IMR-90 (cell line): ENCODE measurements around the gene SYNE2. TPM values are rescaled to one million over a fixed set of nuclear protein-coding genes. Genes with fewer than 3 reads are reported as not detected.

Experiments
- ATAC-seq: fragments of 200-7000 bp; cut with Tn5 transposase; 2 replicates; pipeline ENCODE4 v1.9.1; 2020; ENCODE audit warnings: low read depth, mild to moderate bottlenecking, moderate library complexity
- BruUV-seq: library from RNA; stranded (reverse); fragments of 400-500 nt; replicated peaks from 2 replicates; lab custom pipeline; 2021; lab: Mats Ljungman, UMichigan
- CTCF ChIA-PET: fragments of 300-600 bp; formaldehyde crosslinking; extraction: SDS; loops from one replicate; lab custom pipeline; 2021; ENCODE audit warnings: antibody characterized with exemption; lab: Yijun Ruan, JAX
- POLR2A ChIA-PET: fragments of 300-600 bp; sonication (Branson Sonifier 250); formaldehyde crosslinking; loops from one replicate; lab custom pipeline; 2022; ENCODE audit warnings: antibody characterized with exemption; ENCODE audit not compliant: unreplicated experiment; lab: Charles Lee
- DNase-seq: peaks from one replicate; pipeline ENCODE4 v3.0.0; 2013
- H2AFZ ChIP-seq: replicated peaks from 2 replicates; pipeline ENCODE3; 2013; ENCODE audit warnings: low read length, mild to moderate bottlenecking; ENCODE audit not compliant: poor library complexity
- H2AK5ac ChIP-seq: 2 replicates; pipeline ENCODE4 v1.6.1; 2013; ENCODE audit warnings: low read depth, low read length, inconsistent platforms
- H2AK9ac ChIP-seq: replicated peaks from 2 replicates; pipeline ENCODE3; 2013; ENCODE audit warnings: mild to moderate bottlenecking, low read depth, low read length, moderate library complexity; ENCODE audit not compliant: poor library complexity
- H2BK120ac ChIP-seq: 2 replicates; pipeline ENCODE4 v1.6.1; 2013; ENCODE audit warnings: low read depth, low read length, inconsistent platforms
- H2BK15ac ChIP-seq: 3 replicates; pipeline ENCODE4 v1.6.1; 2013; ENCODE audit warnings: low read depth, low read length, inconsistent platforms
- H2BK20ac ChIP-seq: 2 replicates; pipeline ENCODE4 v1.6.1; 2013; ENCODE audit warnings: low read depth, mild to moderate bottlenecking, inconsistent platforms, low read length, moderate library complexity
- H2BK5ac ChIP-seq: 2 replicates; pipeline ENCODE4 v1.6.1; 2013; ENCODE audit warnings: mild to moderate bottlenecking, low read depth, low read length, inconsistent platforms; ENCODE audit not compliant: poor library complexity, severe bottlenecking
- H3K14ac ChIP-seq: replicated peaks from 2 replicates; pipeline ENCODE4 v1.6.1; 2013; ENCODE audit warnings: low read depth, low read length, inconsistent platforms
- H3K18ac ChIP-seq: 2 replicates; pipeline ENCODE4 v1.6.1; 2013; ENCODE audit warnings: low read depth, low read length, control low read depth
- H3K23ac ChIP-seq: 2 replicates; pipeline ENCODE4 v1.6.1; 2013; ENCODE audit warnings: low read depth, low read length, inconsistent platforms
- H3K27ac ChIP-seq: 2 replicates; pipeline ENCODE4 v1.5.1; 2013; ENCODE audit warnings: mild to moderate bottlenecking, control low read depth, low read length; ENCODE audit not compliant: insufficient read depth
- H3K27me3 ChIP-seq: 2 replicates; pipeline ENCODE4 v1.6.1; 2013; ENCODE audit warnings: low read length; ENCODE audit not compliant: control insufficient read depth, insufficient read depth
- H3K36me3 ChIP-seq: 2 replicates; pipeline ENCODE4 v1.6.1; 2013; ENCODE audit warnings: low read length, mixed read lengths; ENCODE audit not compliant: control insufficient read depth, insufficient read depth
- H3K4ac ChIP-seq: 2 replicates; pipeline ENCODE4 v1.6.1; 2013; ENCODE audit warnings: low read depth, low read length, inconsistent platforms
- H3K4me1 ChIP-seq: 2 replicates; pipeline ENCODE4 v1.6.1; 2013; ENCODE audit warnings: low read length, mixed read lengths; ENCODE audit not compliant: control insufficient read depth, insufficient read depth
- H3K4me2 ChIP-seq: 2 replicates; pipeline ENCODE4 v1.6.1; 2013; ENCODE audit warnings: low read depth, mild to moderate bottlenecking, control low read depth, low read length, moderate library complexity
- H3K4me3 ChIP-seq: 2 replicates; pipeline ENCODE4 v1.5.1; 2013; ENCODE audit warnings: low read depth, mild to moderate bottlenecking, control low read depth, low read length, moderate library complexity; ENCODE audit not compliant: insufficient read depth
- H3K56ac ChIP-seq: 2 replicates; pipeline ENCODE4 v1.6.1; 2013; ENCODE audit warnings: low read length, inconsistent platforms; ENCODE audit not compliant: insufficient read depth; ENCODE audit errors: extremely low read depth
- H3K79me1 ChIP-seq, 2 experiments: 2 replicates each; pipeline ENCODE4 v1.6.1; 2013; ENCODE audit warnings: low read length in 2 of 2, inconsistent platforms in 1 of 2, low read depth in 1 of 2
- H3K9ac ChIP-seq: 2 replicates; pipeline ENCODE4 v1.6.1; 2013; ENCODE audit warnings: low read depth, low read length, control low read depth
- H3K9me1 ChIP-seq: 2 replicates; pipeline ENCODE4 v1.6.1; 2013; ENCODE audit warnings: low read length, inconsistent platforms; ENCODE audit not compliant: insufficient read depth
- H3K9me3 ChIP-seq: 2 replicates; pipeline ENCODE4 v1.6.1; 2013; ENCODE audit warnings: low read length; ENCODE audit not compliant: control insufficient read depth, insufficient read depth
- H4K20me1 ChIP-seq: 2 replicates; pipeline ENCODE4 v1.6.1; 2013; ENCODE audit warnings: low read length, inconsistent platforms; ENCODE audit not compliant: insufficient read depth
- H4K5ac ChIP-seq: 2 replicates; pipeline ENCODE4 v1.6.1; 2013; ENCODE audit warnings: mild to moderate bottlenecking, low read depth, low read length, control low read depth
- H4K8ac ChIP-seq, 2 experiments: 2 replicates each; pipeline ENCODE4 v1.6.1; 2013; ENCODE audit warnings: low read depth in 2 of 2, low read length in 2 of 2, control low read depth in 1 of 2, inconsistent platforms in 1 of 2
- H4K91ac ChIP-seq: 2 replicates; pipeline ENCODE4 v1.6.1; 2013; ENCODE audit warnings: low read depth, low read length, inconsistent platforms; ENCODE audit not compliant: insufficient read depth
- BHLHE40 ChIP-seq: fragments of 150-350 bp; IDR thresholded peaks from 2 replicates; pipeline ENCODE4 v1.6.1; 2016; ENCODE audit warnings: mild to moderate bottlenecking, low read depth, low read length
- MXI1 ChIP-seq: IDR thresholded peaks from 2 replicates; pipeline ENCODE4 v1.6.1; 2012; ENCODE audit warnings: low read depth, mild to moderate bottlenecking, low read length, moderate library complexity, borderline replicate concordance
- RFX5 ChIP-seq: IDR thresholded peaks from 2 replicates; pipeline ENCODE4 v1.8.0; 2012; ENCODE audit warnings: low read depth, mild to moderate bottlenecking, low read length, moderate library complexity
- SMC3 ChIP-seq: fragments of 150-350 bp; IDR thresholded peaks from 2 replicates; pipeline ENCODE4 v1.6.1; 2016; ENCODE audit warnings: low read depth, mild to moderate bottlenecking, antibody characterized with exemption, low read length, moderate library complexity
- WGBS, 2 experiments: methylation state at CpG; one replicate each; pipeline versions ENCODE4 v1.1.5 to v1.1.7; 2013; ENCODE audit warnings: missing lambda C conversion rate in 2 of 2; ENCODE audit not compliant: insufficient read length in 1 of 2; ENCODE audit errors: extremely low coverage in 2 of 2; 5-methylcytosine and 5-hydroxymethylcytosine counted together
- dilution Hi-C: fragments of 300-500 bp; cut with HindIII; formaldehyde crosslinking; loops from one replicate; pipeline ENCODE4 v1.14.3; 2018; ENCODE audit warnings: low sequenced_read_pairs; ENCODE audit not compliant: unreplicated experiment
- in situ Hi-C: fragments of 300-500 bp; cut with MboI; formaldehyde crosslinking; loops from 3 replicates; pipeline ENCODE4 v1.14.3; 2019; ENCODE audit warnings: low sequenced_read_pairs, inconsistent platforms, mixed read lengths
- intact Hi-C: fragments of 100-400 bp; cut with micrococcal nuclease; formaldehyde crosslinking; loops from 2 replicates; pipeline ENCODE4 v1.10.0; 2022
- polyA plus RNA-seq, 3 experiments: library from polyadenylated mRNA; depleted of rRNA; stranded (reverse); fragments of >200 nt; gene quantifications; 2 replicates each; pipeline ENCODE4 v1.2.3, GENCODE V29; 2012; ENCODE audit warnings: low replicate concordance in 1 of 3
- total RNA-seq: library from RNA; depleted of rRNA; stranded (reverse); fragments of >200 nt; gene quantifications from 2 replicates; pipeline ENCODE4 v1.2.3, GENCODE V29; 2012

Gene SYNE2
- total and polyA plus RNA-seq, 2 of the 4 experiments (the other 2 are of a cell fraction), result 5.2 to 28.9 TPM

GRCh38 chr14:63891148-63891975 is 38.6 kb downstream of the SYNE2 start:
- H2AFZ ChIP-seq, result no peak overlapping the region
- no peak overlapping the region for H3K14ac ChIP-seq
- H2AK9ac ChIP-seq, result no peak overlapping the region
- no TSS peak for BruUV-seq
- no peaks in the 10 kb centered on the region for H3K27me3 ChIP-seq
- no peaks in the 10 kb centered on the region for H3K36me3 ChIP-seq
- no peak overlapping the region for H3K4me2 ChIP-seq
- H3K79me1 ChIP-seq, result peaks cover 0 to 4% of the 10 kb centered on the region in 2 experiments; a peak in 1 of 4 replicates
- ChIA-PET CTCF (no interaction called here), POLR2A (no interaction called here)
- no peak overlapping the region for H4K91ac ChIP-seq
- H3K9me1 ChIP-seq, result no peaks in the 10 kb centered on the region; the same call in 1 of the 2 replicates
- DNase-seq (no peak), ATAC-seq (no peak)
- no peak overlapping the region for H2AK5ac ChIP-seq
- H3K4me1 ChIP-seq, result peaks cover 5% of the 10 kb centered on the region; the same call in 1 of the 2 replicates
- no peaks in the 10 kb centered on the region for H3K9me3 ChIP-seq
- H3K9ac ChIP-seq, result no peak overlapping the region
- no peaks in the 10 kb centered on the region for H4K20me1 ChIP-seq
- H3K23ac ChIP-seq, result no peak overlapping the region
- H2BK120ac ChIP-seq, result no peak overlapping the region
- no peak overlapping the region for H3K27ac ChIP-seq
- TF ChIP-seq SMC3 (no peak), RFX5 (no peak), BHLHE40 (no peak), MXI1 (no peak)
- H3K4me3 ChIP-seq, result no peak overlapping the region
- in situ Hi-C loops (no loop called here), intact Hi-C loops (no loop called here), dilution Hi-C loops (no loop called here)
- H2BK5ac ChIP-seq, result no peak overlapping the region
- 85% methylated on average over 4 of the region's 10 CpGs; no CpG with 5 or more reads in 1 of the 2 experiments for WGBS, 2 experiments
- H3K4ac ChIP-seq, result no peak overlapping the region
- H2BK20ac ChIP-seq, result no peak overlapping the region
- H2BK15ac ChIP-seq, result no peak overlapping the region
- H4K8ac ChIP-seq, result no peak overlapping the region
- no peak overlapping the region for H3K56ac ChIP-seq
- H4K5ac ChIP-seq, result no peak overlapping the region
- H3K18ac ChIP-seq, result no peak overlapping the region
